PC-9 (cell line): ENCODE data around the gene PRKAR1A. TPM values are rescaled to one million over a fixed set of nuclear protein-coding genes. Genes with fewer than 3 reads are reported as not detected.
"Not testable (repeated sequence)": the region's sequence is repeated elsewhere in the genome, so short reads cannot be mapped to it uniquely, and the experiment has no call there.

Source experiments
- BruUV-seq: library from RNA; stranded (reverse); fragments of 400-500 nt; replicated peaks from 2 replicates; lab custom pipeline; 2021; lab: Mats Ljungman, UMichigan
- CTCF ChIA-PET: fragments of 300-600 bp; sonication (Branson Sonifier 250); formaldehyde crosslinking; loops from one replicate; lab custom pipeline; 2022; ENCODE audit warnings: antibody characterized with exemption; lab: Charles Lee
- POLR2A ChIA-PET: fragments of 300-600 bp; sonication (Branson Sonifier 250); formaldehyde crosslinking; loops from one replicate; lab custom pipeline; 2022; ENCODE audit warnings: antibody characterized with exemption; ENCODE audit not compliant: unreplicated experiment; lab: Charles Lee
- DNase-seq, 2 experiments: peaks; one replicate each; pipeline versions ENCODE4 v3.0.0 to v3.0.0-alpha.2; 2015 to 2022; ENCODE audit warnings: mixed read lengths in 1 of 2
- H2AFZ ChIP-seq: fragments of 200-600 bp; sonication (generic); 2 replicates; pipeline ENCODE4 v1.8.1; 2017; ENCODE audit warnings: antibody characterized with exemption
- H3F3A ChIP-seq: fragments of 200-600 bp; sonication (generic); 2 replicates; pipeline ENCODE4 v1.8.1; 2017; ENCODE audit warnings: antibody characterized with exemption, mild to moderate bottlenecking, low read depth; ENCODE audit not compliant: insufficient read depth
- H3K27ac ChIP-seq: fragments of 200-600 bp; sonication (generic); 2 replicates; pipeline ENCODE4 v1.6.1; 2016; ENCODE audit warnings: mixed run types
- H3K27me3 ChIP-seq: fragments of 200-600 bp; sonication (generic); 2 replicates; pipeline ENCODE4 v1.6.1; 2016; ENCODE audit warnings: low read depth, mixed run types; ENCODE audit not compliant: insufficient read depth
- H3K36me3 ChIP-seq: fragments of 200-600 bp; sonication (generic); 2 replicates; pipeline ENCODE4 v1.6.1; 2016; ENCODE audit warnings: low read depth, mixed run types
- H3K4me1 ChIP-seq: fragments of 200-600 bp; sonication (generic); replicated peaks from 2 replicates; pipeline ENCODE4 v1.6.1; 2016; ENCODE audit warnings: mixed run types; ENCODE audit not compliant: insufficient read depth
- H3K4me2 ChIP-seq: fragments of 200-600 bp; sonication (generic); 2 replicates; pipeline ENCODE4 v1.6.1; 2017; ENCODE audit warnings: mixed run types
- H3K4me3 ChIP-seq: fragments of 200-600 bp; sonication (generic); 2 replicates; pipeline ENCODE4 v1.6.1; 2016; ENCODE audit warnings: mixed run types
- H3K79me2 ChIP-seq: fragments of 200-600 bp; sonication (generic); 2 replicates; pipeline ENCODE4 v1.6.1; 2017; ENCODE audit warnings: low read depth, mixed run types
- H3K9me2 ChIP-seq: fragments of 200-600 bp; sonication (generic); 2 replicates; pipeline ENCODE4 v1.8.1; 2017; ENCODE audit warnings: mild to moderate bottlenecking; ENCODE audit not compliant: insufficient read depth
- H3K9me3 ChIP-seq: fragments of 200-600 bp; sonication (generic); 2 replicates; pipeline ENCODE4 v1.8.1; 2016; ENCODE audit warnings: low read depth; ENCODE audit not compliant: insufficient read depth
- H4K20me1 ChIP-seq: fragments of 200-600 bp; sonication (generic); 2 replicates; pipeline ENCODE4 v1.8.1; 2017; ENCODE audit not compliant: insufficient read depth
- EZH2 ChIP-seq: fragments of 200-600 bp; sonication (generic); IDR thresholded peaks from 2 replicates; pipeline ENCODE4 v1.8.0; 2017; ENCODE audit warnings: antibody characterized with exemption, low read depth
- intact Hi-C: fragments of 100-400 bp; cut with micrococcal nuclease; formaldehyde crosslinking; loops from one replicate; pipeline ENCODE4 v1.10.0; 2022; ENCODE audit not compliant: unreplicated experiment
- total RNA-seq: library from RNA; stranded (reverse); gene quantifications from 2 replicates; pipeline ENCODE4 v1.2.3, GENCODE V29; 2021
- TF ChIP-seq, protein P1 (sequence below): fragments of 200-600 bp; sonication (generic); conservative IDR thresholded peaks from 2 replicates; pipeline ENCODE4 v1.6.1; 2017; ENCODE audit warnings: mixed run types, antibody characterized with exemption, mild to moderate bottlenecking, moderate library complexity

Gene PRKAR1A
- total RNA-seq, 1 experiment from 2014 or later, result 161 TPM

DNA sequence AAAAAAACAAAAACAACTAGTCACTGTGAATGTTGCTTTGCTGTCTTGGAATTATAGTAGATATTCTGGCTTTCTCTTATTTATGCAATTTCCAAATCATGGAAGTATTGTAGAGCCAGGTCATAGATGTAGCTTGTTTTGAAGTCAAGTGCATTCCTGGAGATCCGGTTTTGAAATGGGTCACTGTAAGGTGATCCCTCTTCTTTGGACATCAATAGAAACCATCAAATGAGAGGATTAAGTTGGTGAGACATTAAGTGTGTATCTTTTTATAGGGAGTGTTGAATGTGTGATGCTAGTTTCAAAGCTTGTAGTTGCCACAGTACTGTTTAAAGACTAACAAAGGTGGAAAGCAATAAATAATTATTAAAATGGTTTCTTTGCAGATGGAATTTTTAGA is 4.5 kb downstream of the PRKAR1A start:
- DNase-seq, result no peak
- H3K27me3 ChIP-seq, result no peaks in the 10 kb centered on the region
- H3K36me3 ChIP-seq, result peaks cover 22% of the 10 kb centered on the region; the same call in 1 of the 2 replicates
- H2AFZ ChIP-seq, result no peak overlapping the region
- ChIA-PET POLR2A (no interaction called here), CTCF (interaction anchor here (0.6 kb wide), 1 partner anchor 986 kb away, joined by 4 read pairs; no protein-coding TSS in a partner anchor)
- H3K4me3 ChIP-seq, result no peak overlapping the region
- no peaks in the 10 kb centered on the region for H3F3A ChIP-seq
- H3K27ac ChIP-seq, result no peak overlapping the region
- peaks cover 51% of the 10 kb centered on the region for H3K79me2 ChIP-seq
- TF ChIP-seq, protein P1, sequence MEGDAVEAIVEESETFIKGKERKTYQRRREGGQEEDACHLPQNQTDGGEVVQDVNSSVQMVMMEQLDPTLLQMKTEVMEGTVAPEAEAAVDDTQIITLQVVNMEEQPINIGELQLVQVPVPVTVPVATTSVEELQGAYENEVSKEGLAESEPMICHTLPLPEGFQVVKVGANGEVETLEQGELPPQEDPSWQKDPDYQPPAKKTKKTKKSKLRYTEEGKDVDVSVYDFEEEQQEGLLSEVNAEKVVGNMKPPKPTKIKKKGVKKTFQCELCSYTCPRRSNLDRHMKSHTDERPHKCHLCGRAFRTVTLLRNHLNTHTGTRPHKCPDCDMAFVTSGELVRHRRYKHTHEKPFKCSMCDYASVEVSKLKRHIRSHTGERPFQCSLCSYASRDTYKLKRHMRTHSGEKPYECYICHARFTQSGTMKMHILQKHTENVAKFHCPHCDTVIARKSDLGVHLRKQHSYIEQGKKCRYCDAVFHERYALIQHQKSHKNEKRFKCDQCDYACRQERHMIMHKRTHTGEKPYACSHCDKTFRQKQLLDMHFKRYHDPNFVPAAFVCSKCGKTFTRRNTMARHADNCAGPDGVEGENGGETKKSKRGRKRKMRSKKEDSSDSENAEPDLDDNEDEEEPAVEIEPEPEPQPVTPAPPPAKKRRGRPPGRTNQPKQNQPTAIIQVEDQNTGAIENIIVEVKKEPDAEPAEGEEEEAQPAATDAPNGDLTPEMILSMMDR, result no peak
- no peak for TF ChIP-seq EZH2
- intact Hi-C loops, result no loop called here
- peaks cover 15% of the 10 kb centered on the region for H3K4me1 ChIP-seq
- no peak overlapping the region for H3K4me2 ChIP-seq
- no peaks in the 10 kb centered on the region for H3K9me3 ChIP-seq
- H4K20me1 ChIP-seq, result peaks cover 17% of the 10 kb centered on the region
- no peaks in the 10 kb centered on the region for H3K9me2 ChIP-seq
- BruUV-seq, result no TSS peak

DNA sequence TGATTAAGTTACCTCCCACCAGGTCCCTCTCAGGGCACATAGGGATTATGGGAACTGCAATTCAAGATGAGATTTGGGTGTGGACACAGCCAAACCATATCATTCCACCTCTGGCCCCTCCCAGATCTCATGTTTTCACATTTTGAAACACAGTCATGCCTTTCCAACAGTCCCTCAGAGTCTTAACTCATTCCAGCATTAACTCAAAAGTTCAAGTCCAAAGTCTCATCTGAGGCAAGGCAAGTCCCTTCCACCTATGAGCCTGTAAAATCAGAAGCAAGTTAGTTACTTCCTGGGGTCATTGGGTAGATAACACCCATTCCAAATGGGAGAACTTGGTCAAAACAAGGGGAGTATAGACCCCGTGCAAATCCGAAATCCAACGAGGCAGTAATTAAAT is 5.4 kb downstream of the PRKAR1A start:
- H2AFZ ChIP-seq, H3K4me2 ChIP-seq, H3K27ac ChIP-seq, intact Hi-C loops, H3K9me2 ChIP-seq, DNase-seq, H3K4me3 ChIP-seq, H3K9me3 ChIP-seq, H3K27me3 ChIP-seq, H3F3A ChIP-seq, CTCF ChIA-PET, BruUV-seq, POLR2A ChIA-PET: not testable (repeated sequence)
- H4K20me1 ChIP-seq, result peaks cover 17% of the 10 kb centered on the region
- H3K4me1 ChIP-seq, result peaks cover 15% of the 10 kb centered on the region
- peaks cover 50% of the 10 kb centered on the region for H3K79me2 ChIP-seq
- H3K36me3 ChIP-seq, result peaks cover 23% of the 10 kb centered on the region; the same call in 1 of the 2 replicates

DNA sequence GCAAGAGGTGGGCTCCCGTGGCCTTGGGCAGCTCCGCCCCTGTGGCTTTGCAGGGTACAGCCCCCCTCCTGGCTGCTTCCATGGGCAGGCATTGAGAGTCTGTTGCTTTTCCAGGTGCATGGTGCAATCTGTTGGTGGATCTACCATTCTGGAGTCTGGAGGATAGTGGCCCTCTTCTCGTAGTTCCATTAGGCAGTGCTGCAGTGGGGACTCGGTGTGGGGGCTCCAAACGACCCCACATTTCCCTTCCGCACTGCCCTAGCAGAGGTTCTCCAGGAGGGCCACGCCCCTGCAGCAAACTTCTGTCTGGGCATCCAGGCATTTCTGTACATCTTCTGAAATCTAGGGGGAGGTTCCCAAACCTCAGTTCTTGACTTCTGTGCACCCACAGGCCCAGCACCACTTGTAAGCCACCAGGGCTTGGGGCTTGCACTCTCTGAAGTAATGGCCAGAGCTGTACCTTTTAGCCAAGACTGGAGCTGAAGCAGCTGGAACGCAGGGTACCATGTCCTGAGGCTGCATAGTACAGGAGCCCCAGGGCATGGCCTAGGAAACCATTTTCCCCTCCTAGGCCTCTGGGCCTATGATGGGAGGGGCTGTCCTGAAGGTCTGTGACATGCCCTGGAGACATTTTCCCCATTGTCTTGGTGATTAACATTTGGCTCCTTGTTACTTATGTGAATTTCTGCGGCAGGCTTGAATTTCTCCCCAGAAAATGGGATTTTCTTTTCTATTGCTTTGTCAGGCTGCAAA is 6.0 kb downstream of the PRKAR1A start:
- Histone ChIP-seq H3K9me3 (no peaks in the 10 kb centered on the region), H2AFZ (no peak overlapping the region), H4K20me1 (peaks cover 17% of the 10 kb centered on the region), H3K4me2 (no peak overlapping the region), H3K79me2 (peaks cover 43% of the 10 kb centered on the region), H3K4me3 (no peak overlapping the region), H3F3A (no peaks in the 10 kb centered on the region), H3K27ac (no peak overlapping the region), H3K9me2 (no peaks in the 10 kb centered on the region), H3K36me3 (peaks cover 29% of the 10 kb centered on the region; the same call in 1 of the 2 replicates), H3K4me1 (peaks cover 15% of the 10 kb centered on the region), H3K27me3 (no peaks in the 10 kb centered on the region)
- POLR2A ChIA-PET, result no interaction called here
- no peak for DNase-seq
- no peak for TF ChIP-seq EZH2
- TF ChIP-seq, protein P1, result no peak
- BruUV-seq, result no TSS peak
- CTCF ChIA-PET, result no interaction called here
- intact Hi-C loops, result no loop called here

DNA sequence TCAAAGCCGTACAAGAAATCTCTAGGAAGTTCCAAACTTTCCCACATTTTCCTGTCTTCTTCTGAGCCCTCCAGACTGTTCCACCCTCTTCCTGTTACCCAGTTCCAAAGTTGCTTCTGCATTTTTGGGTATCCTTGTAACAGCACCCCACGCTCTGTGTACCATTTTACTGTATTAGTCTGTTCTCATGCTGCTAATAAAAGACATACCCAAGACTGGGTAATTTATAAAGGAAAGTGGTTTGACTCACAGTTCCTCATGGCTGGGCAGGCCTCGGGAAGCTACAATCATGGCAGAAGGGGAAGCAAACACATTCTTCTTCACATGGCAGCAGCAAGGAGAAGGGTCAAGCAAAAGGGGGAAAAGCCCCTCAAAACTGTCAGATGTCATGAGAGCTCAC is 6.8 kb downstream of the PRKAR1A start:
- CTCF ChIA-PET, H3K4me2 ChIP-seq, H3K27me3 ChIP-seq, BruUV-seq, H3K27ac ChIP-seq, H3K4me3 ChIP-seq, H3K4me1 ChIP-seq, intact Hi-C loops, POLR2A ChIA-PET, DNase-seq, H3F3A ChIP-seq, H3K9me2 ChIP-seq, H2AFZ ChIP-seq, H3K9me3 ChIP-seq: not testable (repeated sequence)
- Histone ChIP-seq H4K20me1 (peaks cover 12% of the 10 kb centered on the region), H3K79me2 (peaks cover 35% of the 10 kb centered on the region), H3K36me3 (peaks cover 29% of the 10 kb centered on the region; the same call in 1 of the 2 replicates)
